MCF 10A (cell line): Measurements from ENCODE around the gene OR2B2. TPM values are rescaled to one million over a fixed set of nuclear protein-coding genes. Genes with fewer than 3 reads are reported as not detected.

Experiments used
- BruUV-seq: library from RNA; stranded (reverse); fragments of 400-500 nt; replicated peaks from 2 replicates; lab custom pipeline; 2021; lab: Mats Ljungman, UMichigan
- CTCF ChIA-PET: fragments of 300-600 bp; sonication (Branson Sonifier 250); formaldehyde crosslinking; extraction: SDS; loops from one replicate; lab custom pipeline; 2021; ENCODE audit warnings: antibody characterized with exemption, inconsistent platforms; lab: Yijun Ruan, JAX
- POLR2A ChIA-PET: fragments of 300-600, 350-650 bp; sonication (Branson Sonifier 250); formaldehyde crosslinking; extraction: SDS; loops from one replicate; lab custom pipeline; 2020; ENCODE audit warnings: antibody characterized with exemption, inconsistent platforms; lab: Yijun Ruan, JAX
- DNase-seq: peaks from one replicate; pipeline ENCODE4 v3.0.0-alpha.2; 2018; ENCODE audit not compliant: unreplicated experiment
- H3K27ac Mint-ChIP-seq: one replicate; pipeline ENCODE4 v1.8.0; 2022; ENCODE audit warnings: mild to moderate bottlenecking, low read depth, mixed read lengths; ENCODE audit not compliant: unreplicated experiment
- H3K27me3 Mint-ChIP-seq: one replicate; pipeline ENCODE4 v1.8.0; 2022; ENCODE audit warnings: mixed read lengths; ENCODE audit not compliant: insufficient read depth, unreplicated experiment
- H3K36me3 Mint-ChIP-seq: one replicate; pipeline ENCODE4 v1.8.0; 2022; ENCODE audit warnings: mild to moderate bottlenecking, moderate library complexity, mixed read lengths; ENCODE audit not compliant: insufficient read depth, unreplicated experiment
- H3K4me1 Mint-ChIP-seq: one replicate; pipeline ENCODE4 v1.8.0; 2022; ENCODE audit warnings: mixed read lengths; ENCODE audit not compliant: insufficient read depth, unreplicated experiment
- H3K4me3 Mint-ChIP-seq: one replicate; pipeline ENCODE4 v1.8.0; 2022; ENCODE audit warnings: mild to moderate bottlenecking, moderate library complexity, mixed read lengths; ENCODE audit not compliant: unreplicated experiment
- H3K9me3 Mint-ChIP-seq: one replicate; pipeline ENCODE4 v1.8.0; 2022; ENCODE audit warnings: mixed read lengths; ENCODE audit not compliant: unreplicated experiment
- intact Hi-C: fragments of 100-400 bp; cut with micrococcal nuclease; formaldehyde crosslinking; loops from 2 replicates; pipeline ENCODE4 v1.14.1; 2022
- total RNA-seq: library from RNA; stranded (reverse); gene quantifications from 2 replicates; pipeline ENCODE4 v1.2.3, GENCODE V29; 2022
- TF ChIP-seq, protein P1 (sequence below): fragments of 200-600 bp; IDR thresholded peaks from one replicate; pipeline ENCODE4 v1.8.0; 2022; ENCODE audit warnings: antibody characterized with exemption, mild to moderate bottlenecking; ENCODE audit not compliant: unreplicated experiment

Gene OR2B2
- total RNA-seq, 1 experiment from 2014 or later = not detected

DNA sequence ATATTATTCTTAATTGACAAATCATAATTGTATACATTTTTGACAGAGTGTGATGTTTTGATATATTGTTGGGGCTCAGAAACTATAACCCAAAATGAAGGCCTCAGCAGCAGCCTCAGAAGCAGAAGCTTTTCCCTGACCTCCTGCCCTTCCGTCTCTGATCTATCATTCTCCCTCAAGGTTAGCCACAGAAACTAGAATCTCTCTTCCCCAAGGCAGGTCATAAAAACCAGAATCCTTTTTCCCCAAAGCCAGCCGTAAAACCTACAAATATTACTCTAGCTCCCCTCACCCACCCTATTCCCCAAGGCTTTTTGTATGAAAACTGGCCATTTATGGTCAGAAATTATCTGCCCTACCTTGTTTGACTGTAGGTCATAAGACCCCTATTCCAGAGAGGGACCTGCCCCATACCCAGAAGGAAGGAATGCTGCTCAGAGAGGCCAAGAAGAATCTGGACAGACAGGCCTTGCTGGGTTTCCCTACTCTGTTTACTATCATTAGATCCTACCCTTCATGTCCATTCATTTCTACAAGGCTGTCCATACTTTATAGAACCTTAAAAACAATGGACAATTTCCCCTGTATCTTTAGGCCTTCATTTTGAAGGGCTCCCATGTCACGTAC lies 14.5 kb downstream of the OR2B2 start:
- H3K27ac Mint-ChIP-seq = no peak overlapping the region
- peaks cover 5% of the 10 kb centered on the region for H3K4me1 Mint-ChIP-seq
- no peaks in the 10 kb centered on the region for H3K27me3 Mint-ChIP-seq
- intact Hi-C loops = loop anchor here (10.0 kb wide), 1 partner anchor 223 kb away; no protein-coding TSS in a partner anchor
- TF ChIP-seq, protein P1, sequence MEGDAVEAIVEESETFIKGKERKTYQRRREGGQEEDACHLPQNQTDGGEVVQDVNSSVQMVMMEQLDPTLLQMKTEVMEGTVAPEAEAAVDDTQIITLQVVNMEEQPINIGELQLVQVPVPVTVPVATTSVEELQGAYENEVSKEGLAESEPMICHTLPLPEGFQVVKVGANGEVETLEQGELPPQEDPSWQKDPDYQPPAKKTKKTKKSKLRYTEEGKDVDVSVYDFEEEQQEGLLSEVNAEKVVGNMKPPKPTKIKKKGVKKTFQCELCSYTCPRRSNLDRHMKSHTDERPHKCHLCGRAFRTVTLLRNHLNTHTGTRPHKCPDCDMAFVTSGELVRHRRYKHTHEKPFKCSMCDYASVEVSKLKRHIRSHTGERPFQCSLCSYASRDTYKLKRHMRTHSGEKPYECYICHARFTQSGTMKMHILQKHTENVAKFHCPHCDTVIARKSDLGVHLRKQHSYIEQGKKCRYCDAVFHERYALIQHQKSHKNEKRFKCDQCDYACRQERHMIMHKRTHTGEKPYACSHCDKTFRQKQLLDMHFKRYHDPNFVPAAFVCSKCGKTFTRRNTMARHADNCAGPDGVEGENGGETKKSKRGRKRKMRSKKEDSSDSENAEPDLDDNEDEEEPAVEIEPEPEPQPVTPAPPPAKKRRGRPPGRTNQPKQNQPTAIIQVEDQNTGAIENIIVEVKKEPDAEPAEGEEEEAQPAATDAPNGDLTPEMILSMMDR = no peak
- H3K4me3 Mint-ChIP-seq = no peak overlapping the region
- BruUV-seq = no TSS peak
- CTCF ChIA-PET = interaction anchor here (0.6 to 5.4 kb wide), 7 partner anchors 19 to 458 kb away, joined by 3 to 74 read pairs (median 6); a partner anchor contains a TSS
- H3K9me3 Mint-ChIP-seq = no peaks in the 10 kb centered on the region
- POLR2A ChIA-PET = interaction anchor here (0.6 to 11.6 kb wide), 10 partner anchors 28 to 1296 kb away, joined by 3 to 644 read pairs (median 4); a partner anchor contains a TSS
- H3K36me3 Mint-ChIP-seq = peaks cover 9% of the 10 kb centered on the region
- DNase-seq = no peak

DNA sequence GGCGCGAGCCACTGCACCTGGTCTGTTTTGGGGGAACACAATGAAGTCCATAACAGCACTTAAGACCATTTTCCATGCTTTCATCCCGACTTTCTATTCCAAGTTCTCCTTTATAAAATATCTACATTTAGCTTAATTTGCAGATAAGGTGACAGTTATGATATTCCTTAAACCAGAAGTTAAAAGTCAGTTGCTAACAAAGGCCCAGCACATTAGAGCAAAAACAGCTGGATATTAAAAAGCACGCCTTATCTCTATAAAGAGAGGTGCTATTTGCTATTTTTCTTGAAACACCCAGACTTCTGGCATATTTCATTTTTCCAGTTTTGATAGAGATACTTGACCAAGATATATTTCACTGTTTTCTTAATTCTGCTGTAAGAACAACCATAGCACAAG lies 15.8 kb downstream of the OR2B2 start:
- no peaks in the 10 kb centered on the region for H3K36me3 Mint-ChIP-seq
- H3K27ac Mint-ChIP-seq = no peak overlapping the region
- no peaks in the 10 kb centered on the region for H3K9me3 Mint-ChIP-seq
- peaks cover 6% of the 10 kb centered on the region for H3K4me1 Mint-ChIP-seq
- intact Hi-C loops = loop anchor here (10.0 kb wide), 1 partner anchor 222 kb away; no protein-coding TSS in a partner anchor
- no peak for DNase-seq
- CTCF ChIA-PET = interaction anchor here (0.6 to 5.4 kb wide), 26 partner anchors 22 to 741 kb away, joined by 3 to 74 read pairs (median 6); a partner anchor contains a TSS
- BruUV-seq = no TSS peak
- H3K4me3 Mint-ChIP-seq = no peak overlapping the region
- POLR2A ChIA-PET = interaction anchor here (0.6 to 11.6 kb wide), 19 partner anchors 11 to 1865 kb away, joined by 3 to 644 read pairs (median 13); a partner anchor contains a TSS
- no peaks in the 10 kb centered on the region for H3K27me3 Mint-ChIP-seq
- TF ChIP-seq, protein P1 = no peak

DNA sequence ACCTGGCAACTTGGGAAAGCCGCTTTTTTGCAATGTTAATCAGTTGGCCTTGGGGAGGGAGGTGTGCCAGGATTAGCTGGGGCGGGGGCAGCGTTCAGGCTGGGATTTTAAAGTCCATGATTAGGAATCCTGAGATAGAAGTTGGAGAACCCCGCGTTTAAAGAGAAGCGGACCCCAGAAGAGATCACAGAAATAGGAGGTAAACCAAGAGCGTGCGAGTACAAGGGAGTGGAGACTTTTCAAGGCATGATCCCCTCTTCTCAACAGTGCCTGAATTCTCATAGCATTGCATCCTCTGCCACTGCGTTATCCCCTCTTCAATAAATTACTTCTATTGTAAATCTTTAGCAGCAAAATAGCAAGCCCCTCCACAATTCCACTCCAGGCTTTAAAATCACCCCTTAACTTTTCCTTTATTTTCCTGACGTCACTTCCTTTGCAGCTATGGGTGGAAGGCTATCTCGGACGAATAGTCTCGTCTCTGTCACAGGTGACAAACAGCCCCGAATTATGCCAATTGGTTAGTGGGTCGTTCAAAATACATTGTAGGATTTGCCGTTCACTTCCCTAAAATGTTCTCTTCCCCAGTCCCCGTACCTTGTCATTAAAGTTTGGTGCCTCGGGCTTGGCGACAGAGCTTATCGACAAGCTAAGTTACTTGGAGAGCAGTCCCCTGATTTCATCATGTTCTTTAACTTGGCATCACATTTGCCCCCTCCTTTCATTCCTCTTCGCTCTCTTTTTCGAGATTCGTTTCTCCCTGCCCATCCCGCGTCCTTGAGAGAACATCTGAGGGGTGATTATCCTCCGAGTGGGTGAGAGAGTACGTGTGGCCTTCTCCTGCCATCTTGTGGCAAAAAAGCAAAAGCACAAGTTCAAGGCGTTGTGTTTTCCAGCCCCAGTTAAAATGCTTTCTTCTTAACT lies 17.1 kb downstream of the OR2B2 start:
- no TSS peak for BruUV-seq
- Mint-ChIP-seq H3K27me3 (no peaks in the 10 kb centered on the region), H3K4me1 (peaks cover 6% of the 10 kb centered on the region), H3K27ac (no peak overlapping the region), H3K36me3 (peaks cover 6% of the 10 kb centered on the region), H3K9me3 (no peaks in the 10 kb centered on the region), H3K4me3 (no peak overlapping the region)
- POLR2A ChIA-PET = interaction anchor here (0.5 to 11.6 kb wide), 52 partner anchors 10 to 1875 kb away, joined by 3 to 644 read pairs (median 5); partner anchors contain the start of genes ZKSCAN8, ZNF165 and ZSCAN31
- intact Hi-C loops = loop anchor here (1.0 to 10.0 kb wide), 7 partner anchors 57 to 1863 kb away; a partner anchor contains a TSS
- peak; percentile 87 for DNase-seq
- TF ChIP-seq, protein P1 = peak; percentile 86
- CTCF ChIA-PET = interaction anchor here (0.6 to 5.4 kb wide), 34 partner anchors 12 to 764 kb away, joined by 3 to 74 read pairs (median 5); a partner anchor contains a TSS
